B cell (primary cell): ENCODE data around the gene TMEM131L. TPM values are rescaled to one million over a fixed set of nuclear protein-coding genes. Genes with fewer than 3 reads are reported as not detected.

Source experiments
- ATAC-seq: fragments of 200-7000 bp; cut with Tn5 transposase; one replicate; pipeline ENCODE4 v1.10.0; 2021; ENCODE audit warnings: low read depth, mild to moderate bottlenecking, moderate number of reproducible peaks, moderate library complexity
- CTCF ChIA-PET: fragments of 350-600 bp; sonication (Branson Sonifier 250); formaldehyde crosslinking; loops from one replicate; lab custom pipeline; 2021; ENCODE audit warnings: antibody characterized with exemption, inconsistent platforms; lab: Charles Lee
- POLR2A ChIA-PET: fragments of 350-600 bp; sonication (Branson Sonifier 250); formaldehyde crosslinking; loops from one replicate; lab custom pipeline; 2021; ENCODE audit warnings: antibody characterized with exemption; lab: Charles Lee
- DNase-seq: peaks from one replicate; pipeline ENCODE4 v3.0.0; 2013
- H2AFZ ChIP-seq: 2 replicates; pipeline ENCODE4 v1.6.1; 2012; ENCODE audit warnings: mild to moderate bottlenecking, low read depth, low read length; ENCODE audit not compliant: insufficient read depth, poor library complexity, severe bottlenecking
- H3K27ac ChIP-seq, 2 donors: 1 replicate in 1 of 2; 2 replicates in 1 of 2; pipeline ENCODE4 v1.5.1; 2012 to 2013; ENCODE audit warnings: low read length in 2 of 2, mild to moderate bottlenecking in 2 of 2, moderate library complexity in 1 of 2
- H3K27me3 ChIP-seq, 4 experiments: fragments of 200-600 bp in 1 of 4; sonication (generic) in 1 of 4; replicated peaks in 1 of 4; 1 replicate in 2 of 4; 2 replicates in 2 of 4; pipeline versions ENCODE4 v1.6.1 to v1.7.0; 2013 to 2016; ENCODE audit warnings: low read length in 3 of 4, mild to moderate bottlenecking in 2 of 4, mixed read lengths in 1 of 4, moderate library complexity in 1 of 4; ENCODE audit not compliant: insufficient read depth in 4 of 4, control insufficient read depth in 3 of 4; ENCODE audit errors: control extremely low read depth in 1 of 4
- H3K36me3 ChIP-seq, 2 experiments: replicated peaks in 1 of 2; 1 replicate in 1 of 2; 2 replicates in 1 of 2; pipeline versions ENCODE4 v1.6.1 to v1.7.1; 2013; ENCODE audit warnings: low read length in 1 of 2; ENCODE audit not compliant: insufficient read depth in 2 of 2, control insufficient read depth in 1 of 2; ENCODE audit errors: control extremely low read depth in 1 of 2, extremely low read depth in 1 of 2
- H3K4me1 ChIP-seq, 2 donors: fragments of 200-600 bp in 1 of 2; sonication (generic) in 1 of 2; 1 replicate in 1 of 2; 2 replicates in 1 of 2; pipeline versions ENCODE4 v1.5.1 to v1.6.1; 2013 to 2017; ENCODE audit warnings: low read length in 2 of 2; ENCODE audit not compliant: control insufficient read depth in 2 of 2, insufficient read depth in 2 of 2
- H3K4me2 ChIP-seq: replicated peaks from 2 replicates; pipeline ENCODE3; 2012; ENCODE audit warnings: mild to moderate bottlenecking, low read depth, low read length; ENCODE audit not compliant: poor library complexity, severe bottlenecking
- H3K4me3 ChIP-seq, 5 experiments: fragments of 200-600 bp in 1 of 5; sonication (generic) in 1 of 5; 1 replicate in 3 of 5; 2 replicates in 2 of 5; pipeline versions ENCODE4 v1.5.1 to v1.7.0; 2011 to 2016; ENCODE audit warnings: low read length in 4 of 5, mild to moderate bottlenecking in 4 of 5, low read depth in 2 of 5, control low read depth in 1 of 5, moderate library complexity in 1 of 5; ENCODE audit not compliant: insufficient read depth in 1 of 5; ENCODE audit errors: control extremely low read depth in 1 of 5, extremely low read depth in 1 of 5
- H3K79me2 ChIP-seq: fragments of 200-600 bp; sonication (generic); one replicate; pipeline ENCODE4 v1.6.0; 2016; ENCODE audit warnings: low read length; ENCODE audit not compliant: control insufficient read depth, insufficient read depth
- H3K9ac ChIP-seq: fragments of 200-600 bp; sonication (generic); 2 replicates; pipeline ENCODE4 v1.6.1; 2017; ENCODE audit warnings: mild to moderate bottlenecking, low read length, moderate library complexity
- H3K9me3 ChIP-seq, 3 donors: one replicate each; pipeline versions ENCODE4 v1.6.1 to v1.7.1; 2013; ENCODE audit warnings: low read length in 2 of 3; ENCODE audit not compliant: control insufficient read depth in 2 of 3, insufficient read depth in 1 of 3; ENCODE audit errors: control extremely low read depth in 1 of 3
- H4K20me1 ChIP-seq: 2 replicates; pipeline ENCODE4 v1.6.0; 2012; ENCODE audit warnings: mild to moderate bottlenecking, low read length; ENCODE audit not compliant: insufficient read depth, control insufficient read depth, poor library complexity, severe bottlenecking
- H3K27ac Mint-ChIP-seq: one replicate; pipeline ENCODE4 v1.8.0; 2021; ENCODE audit warnings: mixed read lengths
- H3K27me3 Mint-ChIP-seq: one replicate; pipeline ENCODE4 v1.8.0; 2021; ENCODE audit warnings: mixed read lengths
- H3K4me1 Mint-ChIP-seq: one replicate; pipeline ENCODE4 v1.8.0; 2021; ENCODE audit warnings: mixed read lengths
- H3K4me3 Mint-ChIP-seq: one replicate; pipeline ENCODE4 v1.8.0; 2021; ENCODE audit warnings: mixed read lengths
- H3K9me3 Mint-ChIP-seq: one replicate; pipeline ENCODE4 v1.8.0; 2022; ENCODE audit warnings: mixed read lengths; ENCODE audit not compliant: insufficient read depth
- CTCF ChIP-seq: fragments of 200-600 bp; IDR thresholded peaks from one replicate; pipeline ENCODE4 v1.8.0; 2022; ENCODE audit warnings: antibody characterized with exemption, mild to moderate bottlenecking
- EZH2 ChIP-seq: IDR thresholded peaks from 2 replicates; pipeline ENCODE4 v1.6.1; 2012; ENCODE audit warnings: borderline replicate concordance, low read depth, mild to moderate bottlenecking, moderate library complexity, low read length; ENCODE audit not compliant: insufficient read depth, poor library complexity, severe bottlenecking
- WGBS: methylation state at CpG from one replicate; pipeline ENCODE4 v1.1.5; 2013; ENCODE audit warnings: missing lambda C conversion rate; ENCODE audit not compliant: insufficient coverage; 5-methylcytosine and 5-hydroxymethylcytosine counted together
- intact Hi-C: fragments of 100-400 bp; cut with micrococcal nuclease; formaldehyde crosslinking; loops from one replicate; pipeline ENCODE4 v1.10.0; 2022
- polyA plus RNA-seq: library from polyadenylated mRNA; depleted of rRNA; stranded (reverse); fragments of >200 nt; gene quantifications from 2 replicates; pipeline ENCODE4 v1.2.3, GENCODE V29; 2012
- total RNA-seq, 2 donors: library from RNA; stranded (reverse); fragments of 120-200 nt in 1 of 2; gene quantifications; 1 replicate in 1 of 2; 2 replicates in 1 of 2; pipeline versions ENCODE4 v1.2.3 to v1.2.4, GENCODE V29; 2013 to 2022

The TMEM131L gene
- total and polyA plus RNA-seq, 2 donors (not counting 1 experiment from before 2014, with no cell fraction given), result 56.4 to 120 TPM

- Histone ChIP-seq H3K79me2 (no peaks in the 10 kb centered on the region), H3K27ac (no peak overlapping the region), H3K9me3 (peaks cover 0 to 10% (median 0%) of the 10 kb centered on the region in 3 donors), H2AFZ (no peak overlapping the region), H3K4me2 (no peak overlapping the region), H3K4me3 (no peak overlapping the region), H4K20me1 (peaks cover 11% of the 10 kb centered on the region), H3K27me3 (no peaks in the 10 kb centered on the region), H3K9ac (no peak overlapping the region), H3K4me1 (no peaks in the 10 kb centered on the region), H3K36me3 (peaks cover 3 to 58% of the 10 kb centered on the region in 2 experiments)
- intact Hi-C loops, result no loop called here
- no peak for ATAC-seq
- no peak for TF ChIP-seq CTCF
- no peak for TF ChIP-seq EZH2
- ChIA-PET POLR2A (no interaction called here), CTCF (interaction anchor here (3.8 kb wide), 1 partner anchor 113 kb away, joined by 36 read pairs; no protein-coding TSS in a partner anchor)
- no peak for DNase-seq
- Mint-ChIP-seq H3K27ac (no peak overlapping the region), H3K27me3 (no peaks in the 10 kb centered on the region), H3K4me1 (peaks cover 3% of the 10 kb centered on the region), H3K4me3 (no peak overlapping the region), H3K9me3 (no peaks in the 10 kb centered on the region)
- 100% methylated on average over 2 of the region's 3 CpGs for WGBS
Observed at GRCh38 chr4:153637201-153637600, 171.0 kb downstream of the TMEM131L start.

GRCh38 chr4:153638011-153638410 lies 171.9 kb downstream of the TMEM131L start:
- no peak for DNase-seq
- Histone ChIP-seq H3K4me3 (no peak overlapping the region), H3K4me2 (no peak overlapping the region), H2AFZ (no peak overlapping the region), H4K20me1 (peaks cover 6% of the 10 kb centered on the region), H3K9me3 (peaks cover 0 to 10% (median 0%) of the 10 kb centered on the region in 3 donors), H3K79me2 (no peaks in the 10 kb centered on the region), H3K36me3 (peaks cover 1 to 50% of the 10 kb centered on the region in 2 experiments), H3K9ac (no peak overlapping the region), H3K27ac (no peak overlapping the region), H3K4me1 (no peaks in the 10 kb centered on the region), H3K27me3 (no peaks in the 10 kb centered on the region)
- Mint-ChIP-seq H3K9me3 (no peaks in the 10 kb centered on the region), H3K27me3 (no peaks in the 10 kb centered on the region), H3K27ac (no peak overlapping the region), H3K4me3 (no peak overlapping the region), H3K4me1 (peaks cover 3% of the 10 kb centered on the region)
- 100% methylated on average over 4 of the region's 8 CpGs for WGBS
- ATAC-seq, result no peak
- TF ChIP-seq CTCF (no peak), EZH2 (no peak)
- ChIA-PET POLR2A (no interaction called here), CTCF (no interaction called here)
- intact Hi-C loops, result no loop called here
